GM12865 (cell line): ENCODE data around the gene DSCAM.

Source experiments
- DNase-seq: peaks from one replicate; pipeline ENCODE4 v3.0.0; 2010; ENCODE audit warnings: low read depth
- H3K4me3 ChIP-seq: 2 replicates; pipeline ENCODE4 v1.5.1; 2011; ENCODE audit warnings: mild to moderate bottlenecking, low read depth, low read length, control low read depth
- TF ChIP-seq, protein P1 (sequence below): IDR thresholded peaks from 2 replicates; pipeline ENCODE4 v1.5.1; 2011; ENCODE audit warnings: low read length, control low read depth, low read depth, inconsistent platforms; ENCODE audit not compliant: insufficient read depth; ENCODE audit errors: missing control alignments

DSCAM gene

DNA sequence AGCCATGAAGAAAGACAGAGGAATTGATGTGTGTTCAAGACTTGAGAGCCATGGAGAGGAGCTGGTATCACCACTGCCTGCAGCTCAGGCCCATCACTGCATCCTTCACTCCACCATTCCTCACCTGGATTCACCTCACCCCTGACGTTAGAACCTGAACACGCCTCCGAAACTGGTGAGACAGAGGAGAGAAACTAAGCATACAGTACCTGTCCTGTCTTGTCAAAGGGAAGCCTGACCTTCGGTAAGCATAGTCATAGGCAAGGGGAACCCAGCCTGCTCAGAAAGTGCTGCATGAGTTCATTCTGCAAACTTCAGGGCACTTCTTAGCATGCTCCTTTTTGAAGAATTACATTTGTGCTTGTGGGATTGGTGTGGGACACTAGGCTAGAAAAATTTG lies 425.8 kb downstream of the DSCAM start:
- H3K4me3 ChIP-seq, result no peak overlapping the region
- TF ChIP-seq, protein P1, sequence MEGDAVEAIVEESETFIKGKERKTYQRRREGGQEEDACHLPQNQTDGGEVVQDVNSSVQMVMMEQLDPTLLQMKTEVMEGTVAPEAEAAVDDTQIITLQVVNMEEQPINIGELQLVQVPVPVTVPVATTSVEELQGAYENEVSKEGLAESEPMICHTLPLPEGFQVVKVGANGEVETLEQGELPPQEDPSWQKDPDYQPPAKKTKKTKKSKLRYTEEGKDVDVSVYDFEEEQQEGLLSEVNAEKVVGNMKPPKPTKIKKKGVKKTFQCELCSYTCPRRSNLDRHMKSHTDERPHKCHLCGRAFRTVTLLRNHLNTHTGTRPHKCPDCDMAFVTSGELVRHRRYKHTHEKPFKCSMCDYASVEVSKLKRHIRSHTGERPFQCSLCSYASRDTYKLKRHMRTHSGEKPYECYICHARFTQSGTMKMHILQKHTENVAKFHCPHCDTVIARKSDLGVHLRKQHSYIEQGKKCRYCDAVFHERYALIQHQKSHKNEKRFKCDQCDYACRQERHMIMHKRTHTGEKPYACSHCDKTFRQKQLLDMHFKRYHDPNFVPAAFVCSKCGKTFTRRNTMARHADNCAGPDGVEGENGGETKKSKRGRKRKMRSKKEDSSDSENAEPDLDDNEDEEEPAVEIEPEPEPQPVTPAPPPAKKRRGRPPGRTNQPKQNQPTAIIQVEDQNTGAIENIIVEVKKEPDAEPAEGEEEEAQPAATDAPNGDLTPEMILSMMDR, result no peak

DNA sequence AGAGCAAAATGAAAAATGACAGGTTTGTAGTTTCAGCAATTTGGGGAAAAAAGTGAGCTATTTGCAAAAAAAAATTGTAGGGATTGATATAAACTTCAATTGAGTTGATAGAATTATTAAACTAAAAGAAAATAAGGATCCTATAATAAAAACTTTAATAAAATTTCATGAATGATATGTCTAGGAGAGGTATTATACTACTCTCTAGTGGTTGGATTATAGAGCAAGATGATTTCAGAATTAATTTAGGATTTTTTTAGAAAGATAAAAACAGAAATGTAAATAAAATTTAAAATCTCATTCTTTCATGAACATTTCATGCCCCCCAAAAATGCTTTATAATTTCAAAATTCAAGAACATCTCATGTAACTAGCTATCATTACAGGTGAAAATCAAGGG lies 430.4 kb downstream of the DSCAM start:
- no peak overlapping the region for H3K4me3 ChIP-seq
- TF ChIP-seq, protein P1, result no peak
- DNase-seq, result no peak

More for the DNA sequence above, 425.8 kb downstream of the DSCAM start:
- DNase-seq, result no peak

DNA sequence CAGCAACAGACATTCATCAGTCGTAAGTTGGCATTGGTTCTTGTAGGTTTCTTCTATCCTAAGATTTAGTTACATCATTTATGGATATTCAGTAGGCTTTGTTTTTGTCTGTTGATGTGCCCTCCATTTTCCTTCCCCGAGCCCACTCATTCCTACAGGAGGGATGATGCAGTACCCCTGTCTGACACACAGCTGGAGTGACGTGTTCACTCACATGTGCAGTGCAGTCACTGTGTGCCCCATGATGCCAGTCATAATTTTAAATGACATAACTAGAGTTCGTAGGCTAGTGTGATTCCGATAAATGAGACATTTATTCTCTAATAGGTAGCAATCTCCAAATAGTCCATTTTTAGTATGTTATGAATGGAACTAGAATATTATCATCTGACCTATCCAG lies 438.4 kb downstream of the DSCAM start:
- TF ChIP-seq, protein P1, result no peak
- H3K4me3 ChIP-seq, result no peak overlapping the region
- DNase-seq, result no peak

DNA sequence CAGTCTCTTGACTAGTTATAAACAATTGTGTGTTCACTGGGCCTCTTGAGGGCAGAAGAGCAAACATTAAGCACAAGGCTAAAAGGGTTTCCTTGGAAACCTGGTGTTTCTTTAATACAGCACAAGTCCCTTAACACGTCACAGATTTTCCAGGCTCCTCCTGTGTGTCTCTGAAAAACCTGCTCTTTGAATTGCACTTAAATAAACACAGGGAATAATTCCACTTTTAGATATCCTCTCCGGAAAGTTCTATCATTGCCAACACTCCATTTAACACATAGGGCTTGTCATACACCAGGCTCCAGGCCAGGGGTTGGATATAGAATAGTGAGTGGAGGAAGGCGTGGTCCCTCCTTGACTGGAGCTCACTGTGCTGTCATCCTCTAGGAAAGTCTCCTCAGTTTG lies 442.6 kb downstream of the DSCAM start:
- no peak overlapping the region for H3K4me3 ChIP-seq
- DNase-seq, result no peak
- TF ChIP-seq, protein P1, result no peak

DNA sequence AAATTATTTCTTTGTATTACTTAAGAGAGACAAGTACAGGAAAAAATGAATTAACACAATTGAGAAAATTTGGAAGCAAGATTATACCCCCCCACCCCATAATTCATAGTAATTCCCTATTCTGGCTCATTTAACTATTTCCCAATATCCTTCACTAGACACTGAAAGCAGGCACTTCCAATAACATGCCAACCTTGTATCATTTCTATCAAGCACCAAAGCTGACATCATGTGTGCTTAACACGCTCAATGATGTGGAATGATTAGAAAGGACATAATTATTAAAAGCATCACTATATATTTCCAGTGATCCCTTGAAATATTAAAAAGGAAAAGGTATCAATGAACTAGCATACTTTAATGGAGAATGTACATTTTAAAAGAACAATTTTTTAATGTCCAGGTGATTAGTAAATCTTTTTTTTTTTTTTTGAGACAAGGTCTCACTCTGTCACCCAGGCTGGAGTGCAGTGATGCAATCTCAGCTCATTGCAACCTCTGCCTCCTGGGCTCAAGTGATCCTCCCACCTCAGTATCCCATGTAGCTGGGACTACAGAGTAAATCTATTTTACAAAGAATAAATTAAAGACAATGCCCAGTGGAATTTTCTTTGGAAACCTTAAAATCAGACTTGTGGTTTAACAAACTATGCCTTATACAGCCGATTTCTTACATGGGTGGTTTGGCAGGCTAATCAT lies 443.9 kb downstream of the DSCAM start:
- no peak overlapping the region for H3K4me3 ChIP-seq
- DNase-seq, result no peak
- TF ChIP-seq, protein P1, result no peak

DNA sequence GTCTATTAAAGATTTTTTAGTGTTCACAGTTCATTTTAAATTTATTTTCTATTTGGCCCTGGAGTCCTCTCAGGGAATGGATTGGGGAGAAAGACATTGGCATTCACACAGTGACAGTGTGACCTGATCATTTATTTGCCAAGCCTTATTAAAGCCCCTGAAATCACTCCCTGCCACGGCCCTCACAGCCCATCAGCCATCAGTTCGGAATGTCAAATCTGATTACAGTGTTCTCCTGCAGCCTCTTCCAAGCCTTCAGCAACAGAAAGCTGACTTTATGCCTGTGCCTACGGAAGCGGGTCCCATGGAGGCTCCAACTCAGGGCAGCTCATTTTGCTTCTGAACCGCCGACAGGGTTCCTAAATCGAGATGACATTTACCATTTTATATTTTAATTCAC lies 451.2 kb downstream of the DSCAM start:
- DNase-seq, result no peak
- TF ChIP-seq, protein P1, result no peak
- no peak overlapping the region for H3K4me3 ChIP-seq

DNA sequence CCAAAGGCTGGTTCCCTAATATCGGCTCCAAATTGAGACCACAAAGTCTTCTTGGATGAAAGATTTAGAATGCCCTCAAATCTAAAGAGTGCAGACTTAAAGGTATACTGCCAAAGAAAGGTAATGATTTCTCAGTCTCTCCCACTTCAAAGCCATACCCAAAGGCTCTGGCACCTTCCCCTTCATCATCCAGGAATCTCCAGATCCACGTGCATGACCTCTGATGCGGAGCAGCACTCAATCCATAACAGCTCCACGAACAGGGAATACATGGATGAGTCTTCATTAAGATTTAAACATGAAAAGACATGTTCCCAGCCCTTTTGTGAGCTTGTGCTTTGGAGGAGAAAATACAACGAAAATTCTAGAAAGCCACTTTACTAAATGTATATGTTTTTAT lies 453.9 kb downstream of the DSCAM start:
- DNase-seq, result no peak
- TF ChIP-seq, protein P1, result no peak
- H3K4me3 ChIP-seq, result no peak overlapping the region
